WTC11 (cell line): Measurements from ENCODE around the gene FCRL6.

ENCODE experiments used
- CTCF ChIP-seq: fragments of 200-600 bp; IDR thresholded peaks from 2 replicates; pipeline ENCODE4 v1.8.0; 2022; ENCODE audit warnings: antibody characterized with exemption
- ETV6 ChIP-seq: sonication (generic); formaldehyde crosslinking; IDR thresholded peaks from 2 replicates; pipeline ENCODE4 v1.8.1; 2022; ENCODE audit warnings: mild to moderate bottlenecking, missing genetic modification reagents
- KAT7 ChIP-seq: sonication (generic); formaldehyde crosslinking; IDR thresholded peaks from 2 replicates; pipeline ENCODE4 v1.8.1; 2023; ENCODE audit warnings: missing genetic modification reagents, mild to moderate bottlenecking, borderline replicate concordance
- NR2C2 ChIP-seq: sonication (generic); formaldehyde crosslinking; IDR thresholded peaks from 2 replicates; pipeline ENCODE4 v1.8.0; 2022; ENCODE audit warnings: mild to moderate bottlenecking, missing genetic modification reagents
- SMAD4 ChIP-seq: sonication (generic); formaldehyde crosslinking; IDR thresholded peaks from 2 replicates; pipeline ENCODE4 v1.8.0; 2022; ENCODE audit warnings: mild to moderate bottlenecking, missing genetic modification reagents
- TF ChIP-seq, protein P1 (sequence below): sonication (generic); formaldehyde crosslinking; IDR thresholded peaks from 2 replicates; pipeline ENCODE4 v1.8.0; 2023; ENCODE audit warnings: mild to moderate bottlenecking, missing genetic modification reagents
- TF ChIP-seq, protein P2 (sequence below): sonication (generic); formaldehyde crosslinking; IDR thresholded peaks from 2 replicates; pipeline ENCODE4 v1.8.1; 2023; ENCODE audit warnings: mild to moderate bottlenecking, missing genetic modification reagents
- TF ChIP-seq, protein P3 (sequence below): sonication (generic); formaldehyde crosslinking; IDR thresholded peaks from 2 replicates; pipeline ENCODE4 v1.8.1; 2023; ENCODE audit warnings: mild to moderate bottlenecking, missing genetic modification reagents
- TF ChIP-seq, protein P4 (sequence below): sonication (generic); formaldehyde crosslinking; IDR thresholded peaks from 2 replicates; pipeline ENCODE4 v1.8.0; 2022; ENCODE audit warnings: mild to moderate bottlenecking, missing genetic modification reagents

GRCh38 chr1:159855709-159856108 lies 53.5 kb downstream of the FCRL6 start:
- TF ChIP-seq CTCF (no peak), SMAD4 (CRISPR knock-in tag) (no peak), NR2C2 (no peak), ETV6 (no peak), KAT7 (CRISPR knock-in tag) (no peak)
- TF ChIP-seq, protein P1, sequence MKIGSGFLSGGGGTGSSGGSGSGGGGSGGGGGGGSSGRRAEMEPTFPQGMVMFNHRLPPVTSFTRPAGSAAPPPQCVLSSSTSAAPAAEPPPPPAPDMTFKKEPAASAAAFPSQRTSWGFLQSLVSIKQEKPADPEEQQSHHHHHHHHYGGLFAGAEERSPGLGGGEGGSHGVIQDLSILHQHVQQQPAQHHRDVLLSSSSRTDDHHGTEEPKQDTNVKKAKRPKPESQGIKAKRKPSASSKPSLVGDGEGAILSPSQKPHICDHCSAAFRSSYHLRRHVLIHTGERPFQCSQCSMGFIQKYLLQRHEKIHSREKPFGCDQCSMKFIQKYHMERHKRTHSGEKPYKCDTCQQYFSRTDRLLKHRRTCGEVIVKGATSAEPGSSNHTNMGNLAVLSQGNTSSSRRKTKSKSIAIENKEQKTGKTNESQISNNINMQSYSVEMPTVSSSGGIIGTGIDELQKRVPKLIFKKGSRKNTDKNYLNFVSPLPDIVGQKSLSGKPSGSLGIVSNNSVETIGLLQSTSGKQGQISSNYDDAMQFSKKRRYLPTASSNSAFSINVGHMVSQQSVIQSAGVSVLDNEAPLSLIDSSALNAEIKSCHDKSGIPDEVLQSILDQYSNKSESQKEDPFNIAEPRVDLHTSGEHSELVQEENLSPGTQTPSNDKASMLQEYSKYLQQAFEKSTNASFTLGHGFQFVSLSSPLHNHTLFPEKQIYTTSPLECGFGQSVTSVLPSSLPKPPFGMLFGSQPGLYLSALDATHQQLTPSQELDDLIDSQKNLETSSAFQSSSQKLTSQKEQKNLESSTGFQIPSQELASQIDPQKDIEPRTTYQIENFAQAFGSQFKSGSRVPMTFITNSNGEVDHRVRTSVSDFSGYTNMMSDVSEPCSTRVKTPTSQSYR (CRISPR knock-in tag): no peak
- TF ChIP-seq, protein P2, sequence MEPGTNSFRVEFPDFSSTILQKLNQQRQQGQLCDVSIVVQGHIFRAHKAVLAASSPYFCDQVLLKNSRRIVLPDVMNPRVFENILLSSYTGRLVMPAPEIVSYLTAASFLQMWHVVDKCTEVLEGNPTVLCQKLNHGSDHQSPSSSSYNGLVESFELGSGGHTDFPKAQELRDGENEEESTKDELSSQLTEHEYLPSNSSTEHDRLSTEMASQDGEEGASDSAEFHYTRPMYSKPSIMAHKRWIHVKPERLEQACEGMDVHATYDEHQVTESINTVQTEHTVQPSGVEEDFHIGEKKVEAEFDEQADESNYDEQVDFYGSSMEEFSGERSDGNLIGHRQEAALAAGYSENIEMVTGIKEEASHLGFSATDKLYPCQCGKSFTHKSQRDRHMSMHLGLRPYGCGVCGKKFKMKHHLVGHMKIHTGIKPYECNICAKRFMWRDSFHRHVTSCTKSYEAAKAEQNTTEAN (CRISPR knock-in tag): no peak
- TF ChIP-seq, protein P3, sequence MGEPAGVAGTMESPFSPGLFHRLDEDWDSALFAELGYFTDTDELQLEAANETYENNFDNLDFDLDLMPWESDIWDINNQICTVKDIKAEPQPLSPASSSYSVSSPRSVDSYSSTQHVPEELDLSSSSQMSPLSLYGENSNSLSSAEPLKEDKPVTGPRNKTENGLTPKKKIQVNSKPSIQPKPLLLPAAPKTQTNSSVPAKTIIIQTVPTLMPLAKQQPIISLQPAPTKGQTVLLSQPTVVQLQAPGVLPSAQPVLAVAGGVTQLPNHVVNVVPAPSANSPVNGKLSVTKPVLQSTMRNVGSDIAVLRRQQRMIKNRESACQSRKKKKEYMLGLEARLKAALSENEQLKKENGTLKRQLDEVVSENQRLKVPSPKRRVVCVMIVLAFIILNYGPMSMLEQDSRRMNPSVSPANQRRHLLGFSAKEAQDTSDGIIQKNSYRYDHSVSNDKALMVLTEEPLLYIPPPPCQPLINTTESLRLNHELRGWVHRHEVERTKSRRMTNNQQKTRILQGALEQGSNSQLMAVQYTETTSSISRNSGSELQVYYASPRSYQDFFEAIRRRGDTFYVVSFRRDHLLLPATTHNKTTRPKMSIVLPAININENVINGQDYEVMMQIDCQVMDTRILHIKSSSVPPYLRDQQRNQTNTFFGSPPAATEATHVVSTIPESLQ (CRISPR knock-in tag): no peak
- TF ChIP-seq, protein P4, sequence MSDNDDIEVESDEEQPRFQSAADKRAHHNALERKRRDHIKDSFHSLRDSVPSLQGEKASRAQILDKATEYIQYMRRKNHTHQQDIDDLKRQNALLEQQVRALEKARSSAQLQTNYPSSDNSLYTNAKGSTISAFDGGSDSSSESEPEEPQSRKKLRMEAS (CRISPR knock-in tag): no peak
